Measurements from ENCODE around the gene SHROOM3.
A peak's percentile ranks its signal among the peaks of the same experiment; 100 is the strongest.

The SHROOM3 gene

DNA sequence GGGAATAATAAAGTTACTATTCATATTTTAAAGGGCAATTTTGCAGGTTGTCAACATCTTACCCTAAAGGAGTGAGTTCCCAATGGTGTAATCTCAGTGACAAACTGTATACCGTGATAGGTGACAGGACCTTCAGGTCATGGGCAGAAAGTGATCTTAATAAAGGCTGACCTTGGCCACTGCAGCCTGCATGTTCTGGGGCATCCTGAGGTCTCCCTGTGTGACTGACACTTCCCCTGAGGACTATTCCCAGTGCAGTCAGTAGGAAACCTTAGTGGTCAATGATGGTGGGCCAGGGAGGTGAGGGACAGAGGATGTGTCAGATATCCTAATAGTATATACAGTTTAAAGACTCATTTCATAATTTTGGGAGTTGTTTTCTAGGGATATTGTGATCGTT, 137.2 kb downstream of the SHROOM3 start:
- no peak for DNase-seq

DNA sequence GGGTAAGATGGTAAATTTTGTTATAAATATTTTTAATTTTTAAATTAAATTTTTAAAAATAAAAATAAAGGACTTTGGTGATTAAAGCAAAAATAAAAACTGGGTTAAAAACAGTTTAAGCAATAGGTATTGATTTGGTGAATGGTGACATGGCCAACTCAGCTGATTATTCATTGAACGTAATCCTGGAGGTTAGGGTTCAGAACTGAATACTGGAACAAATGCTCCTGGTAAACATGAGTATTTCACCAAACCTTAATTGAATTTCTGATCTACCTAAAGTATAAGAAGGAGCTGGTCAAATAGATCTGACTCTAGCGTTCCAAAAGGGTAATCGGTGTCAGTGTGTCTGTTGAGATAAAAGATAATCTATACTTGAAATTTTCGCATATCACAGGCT, 141.8 kb downstream of the SHROOM3 start:
- no peak for DNase-seq

DNA sequence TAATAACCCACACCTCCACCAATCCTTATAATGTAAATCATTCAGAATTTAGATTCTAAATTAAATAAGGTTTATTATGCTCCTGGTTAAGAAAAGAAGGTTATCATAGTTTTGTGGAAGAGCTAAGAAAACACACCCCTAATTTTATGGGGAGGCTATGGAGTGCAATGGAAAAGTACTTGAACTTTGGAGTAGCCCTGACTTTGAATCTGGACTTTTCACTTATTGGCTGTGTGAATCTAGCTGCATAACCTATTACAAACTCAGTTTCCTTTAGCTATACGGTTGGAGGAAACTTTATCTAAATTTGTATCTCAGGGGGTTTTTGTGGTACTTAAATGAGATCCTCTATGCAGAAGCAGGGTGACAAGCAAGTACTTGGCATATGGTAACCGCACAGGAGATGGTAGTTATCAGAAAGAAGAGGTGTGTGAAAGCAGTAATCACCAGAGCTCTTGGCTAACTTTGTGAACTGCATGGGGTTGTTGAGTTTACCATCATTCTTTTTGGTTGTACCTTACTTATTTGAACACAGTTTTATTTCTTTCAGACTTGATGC, 143.1 kb downstream of the SHROOM3 start:
- no peak for DNase-seq

DNA sequence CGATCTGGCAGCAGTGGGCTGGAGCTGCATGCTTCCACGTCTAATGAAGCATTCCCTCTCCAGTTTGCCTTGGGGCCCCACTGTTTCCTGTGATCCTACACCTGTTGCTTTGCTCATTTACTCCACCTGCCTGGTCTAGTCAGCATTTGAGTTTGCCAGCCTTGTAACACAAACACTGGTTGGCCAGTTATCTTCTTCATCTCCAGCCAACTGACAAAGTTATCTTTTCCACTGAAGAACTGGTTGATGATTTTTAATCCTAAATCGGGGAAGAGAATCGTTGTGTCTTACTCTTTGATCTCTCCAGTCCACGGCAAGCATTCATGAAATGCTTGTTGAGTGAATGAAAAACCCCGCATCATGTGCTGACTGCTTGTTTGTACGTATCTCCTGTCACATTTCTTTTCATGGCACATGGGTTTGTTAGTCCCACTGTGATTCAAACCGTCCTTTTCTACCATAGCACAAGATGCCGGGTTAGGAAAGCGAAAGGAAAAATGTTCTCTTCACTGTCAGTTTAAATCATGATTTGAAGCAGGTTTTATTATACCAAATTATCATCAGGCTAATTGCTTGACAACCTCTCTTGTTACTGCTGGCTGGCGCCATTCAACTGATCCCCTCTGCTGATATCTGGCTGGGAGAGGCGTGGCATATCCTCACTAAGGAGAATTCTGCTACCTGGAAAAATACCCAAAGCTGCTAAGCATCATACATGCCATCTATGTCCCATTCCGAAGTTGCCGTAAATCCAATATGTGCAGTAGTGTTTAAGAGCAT, 144.8 kb downstream of the SHROOM3 start:
- no peak for DNase-seq

DNA sequence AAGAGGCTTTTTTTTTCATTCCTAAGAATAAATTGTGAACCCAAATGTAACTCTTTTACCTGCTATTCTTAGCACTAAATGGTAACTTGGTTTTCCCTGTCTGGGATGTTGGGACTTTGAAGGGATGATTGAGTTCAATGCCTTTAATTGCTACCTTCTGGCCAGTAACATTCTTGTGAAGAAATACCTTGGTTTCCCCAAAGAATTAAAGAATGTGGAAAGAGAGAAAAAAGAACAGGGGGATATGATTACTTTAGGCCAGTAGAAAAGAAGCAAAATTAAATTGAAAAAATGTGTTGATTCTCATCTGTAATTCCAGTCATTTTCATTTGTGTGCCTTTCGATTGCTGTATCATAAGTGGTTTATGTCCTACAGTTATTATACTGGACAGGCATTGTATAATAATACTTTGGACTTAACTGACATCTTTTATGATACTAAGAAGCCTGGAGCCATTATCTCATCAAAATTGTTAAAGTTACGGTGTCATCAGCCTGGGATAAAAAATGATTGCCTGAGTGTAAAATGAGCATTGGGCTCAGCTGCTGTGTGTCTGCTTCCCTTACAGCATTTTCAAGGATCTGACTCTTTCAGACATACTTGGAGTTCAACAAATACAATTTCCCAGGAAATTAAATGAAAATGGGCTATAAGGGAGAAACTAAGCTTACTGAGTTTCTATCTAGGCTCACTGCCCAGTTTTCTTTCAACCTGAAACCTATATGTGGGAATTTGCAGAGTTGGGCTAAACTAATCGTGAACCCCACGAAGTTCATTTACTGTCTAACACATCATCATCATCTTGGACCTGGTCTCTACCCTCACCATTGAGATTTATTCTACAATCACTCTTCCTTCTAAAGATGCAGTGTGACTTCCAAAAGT, 146.3 kb downstream of the SHROOM3 start:
- DNase-seq: no peak

DNA sequence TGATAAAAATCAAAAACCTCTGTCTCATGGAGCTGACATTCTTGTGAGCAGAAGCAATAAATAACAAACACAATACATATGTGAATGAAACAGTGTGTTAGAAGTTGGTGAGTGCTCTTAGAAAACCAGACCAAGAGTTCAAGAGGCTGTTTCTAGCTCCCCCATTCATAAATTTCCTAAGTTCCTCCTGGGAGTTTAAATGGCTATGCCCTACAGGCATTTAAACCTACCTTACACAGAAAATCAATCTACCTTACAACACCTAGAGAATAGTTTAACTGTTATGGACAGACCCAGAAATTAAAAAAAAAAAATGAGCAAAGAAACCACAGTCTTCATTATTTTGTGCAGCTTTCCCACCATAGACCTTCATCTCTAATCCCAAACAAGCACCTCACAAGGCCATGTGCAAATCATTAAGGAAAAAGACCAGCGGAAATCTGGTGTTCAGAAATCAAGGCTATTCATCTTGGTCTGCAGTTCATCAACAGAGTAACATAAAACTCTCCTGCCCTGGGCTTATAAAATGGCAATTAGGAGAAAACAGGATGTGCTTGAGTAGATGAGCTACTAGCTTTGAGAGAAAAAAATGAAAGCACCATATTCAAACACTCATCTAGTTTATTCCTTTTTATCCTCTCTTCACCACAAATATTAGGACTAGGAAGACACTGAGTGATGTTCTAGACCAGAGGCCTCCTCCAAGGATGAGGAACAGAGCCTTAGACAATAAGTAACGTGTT, 147.2 kb downstream of the SHROOM3 start:
- no peak for DNase-seq

DNA sequence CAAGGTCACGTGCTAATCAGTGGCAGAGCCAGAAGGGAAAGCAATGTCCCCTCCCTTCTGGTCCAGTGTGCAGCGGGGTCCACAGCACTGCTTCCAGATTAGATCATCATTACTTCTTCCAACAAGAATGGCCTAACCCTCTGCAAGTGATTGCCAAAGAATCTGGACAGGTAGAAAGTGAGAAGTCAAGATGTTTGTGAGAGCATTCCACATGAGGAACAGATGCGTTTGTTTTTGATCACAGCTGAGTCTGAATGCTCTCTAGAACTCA, 147.7 kb downstream of the SHROOM3 start:
- no peak for DNase-seq

DNA sequence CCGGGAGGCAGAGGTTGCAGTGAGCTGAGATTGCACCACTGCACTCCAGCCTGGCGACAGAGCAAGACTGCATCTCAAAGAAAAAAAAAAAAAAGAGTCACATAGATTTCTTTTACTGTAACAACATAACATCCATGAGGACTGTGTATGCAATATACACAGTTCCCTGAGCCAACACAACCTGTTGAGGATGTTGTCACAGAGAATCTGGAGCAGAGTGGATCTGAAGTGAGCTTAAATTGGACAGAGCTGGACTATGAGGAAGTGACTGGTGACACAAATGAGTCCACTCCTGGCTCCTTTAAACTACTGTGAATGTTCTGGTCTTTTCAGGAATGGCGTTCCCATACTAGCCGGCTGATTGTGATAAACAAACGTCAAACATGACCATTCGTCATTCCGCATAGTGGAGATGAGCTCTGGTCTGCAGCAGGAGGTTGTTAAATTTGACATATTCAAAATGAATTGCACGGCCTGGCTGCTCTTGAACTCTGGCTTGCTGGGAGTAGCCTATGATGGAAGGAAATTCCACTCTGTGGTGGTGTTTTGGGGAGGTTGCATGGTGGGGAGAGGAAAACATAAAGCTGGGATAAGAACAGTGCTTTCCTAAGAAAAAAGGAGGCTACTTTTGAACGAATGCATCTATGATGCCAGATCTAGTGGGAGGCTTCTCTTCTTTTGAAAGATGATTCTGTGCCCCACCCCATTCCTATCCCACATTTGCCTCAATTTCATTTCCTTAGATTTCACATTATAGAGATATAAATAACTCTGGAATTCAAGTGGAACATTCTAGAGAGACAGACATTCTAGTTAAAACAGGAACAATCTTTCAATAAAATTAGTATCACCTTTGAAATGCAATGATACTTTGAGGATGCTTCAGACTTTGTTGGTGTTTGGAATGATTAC, 149.5 kb downstream of the SHROOM3 start:
- no peak for DNase-seq

DNA sequence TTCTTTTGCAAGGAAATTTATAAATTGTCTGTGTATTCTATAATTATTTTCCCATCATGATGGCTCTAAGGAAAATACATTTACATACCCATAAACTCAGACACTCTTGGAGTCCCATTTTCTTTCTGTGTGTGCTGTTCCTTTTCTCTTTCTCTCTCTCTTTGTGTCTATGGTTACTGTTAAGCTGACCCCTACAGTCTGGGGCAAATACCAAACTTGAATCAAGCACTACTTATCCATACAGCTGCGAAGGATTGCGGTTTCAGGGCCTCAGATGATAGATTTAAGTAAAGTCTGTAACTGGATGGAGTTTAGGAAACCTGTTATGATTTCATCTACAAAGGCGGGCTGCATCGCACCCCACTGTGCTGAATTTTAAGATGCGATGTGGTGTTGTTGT, 150.2 kb downstream of the SHROOM3 start:
- no peak for DNase-seq

DNA sequence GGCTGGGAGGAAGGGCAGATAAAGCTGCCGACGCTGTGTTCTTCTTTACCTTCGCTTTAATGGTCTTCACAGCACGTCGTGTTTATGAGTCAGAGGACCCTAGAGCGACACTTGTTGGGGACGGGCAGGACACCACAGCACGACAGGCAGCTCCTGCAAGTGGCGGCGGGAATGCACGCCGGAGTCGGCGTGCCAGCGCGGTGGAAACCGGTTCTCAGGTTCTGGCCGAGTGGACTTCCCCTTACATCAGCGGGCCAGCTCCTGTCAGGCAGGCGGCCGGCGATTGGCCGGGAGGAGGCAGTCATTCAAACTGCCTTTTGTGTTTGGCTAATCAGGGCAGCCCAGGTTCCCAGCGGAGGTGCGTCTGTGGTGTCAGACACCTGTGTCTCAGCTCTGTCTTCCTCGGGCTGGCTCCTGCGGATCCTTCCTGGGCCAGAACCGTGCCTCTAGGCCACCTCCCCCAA, 150.9 kb downstream of the SHROOM3 start:
- peak; percentile 4 for DNase-seq

DNA sequence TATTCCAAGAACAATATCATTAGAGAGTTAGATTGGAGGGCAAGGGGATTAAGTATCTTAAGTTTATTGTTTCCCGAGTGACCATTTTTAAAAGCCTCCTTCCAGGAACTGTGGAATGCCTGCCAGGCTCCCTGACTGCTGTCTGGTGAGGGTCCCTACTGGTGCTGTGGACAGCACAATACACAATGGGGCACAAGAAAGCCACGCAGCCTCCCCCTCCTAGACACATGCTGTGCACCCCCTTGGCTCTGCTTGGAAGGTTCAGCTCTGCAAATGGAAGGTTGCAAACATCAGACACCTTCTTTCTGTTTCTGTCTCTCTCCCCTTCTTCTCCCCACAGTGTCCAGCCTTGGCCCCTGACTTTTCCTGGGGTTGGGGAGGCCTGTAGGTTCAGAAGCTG, 153.2 kb downstream of the SHROOM3 start:
- DNase-seq: no peak

DNA sequence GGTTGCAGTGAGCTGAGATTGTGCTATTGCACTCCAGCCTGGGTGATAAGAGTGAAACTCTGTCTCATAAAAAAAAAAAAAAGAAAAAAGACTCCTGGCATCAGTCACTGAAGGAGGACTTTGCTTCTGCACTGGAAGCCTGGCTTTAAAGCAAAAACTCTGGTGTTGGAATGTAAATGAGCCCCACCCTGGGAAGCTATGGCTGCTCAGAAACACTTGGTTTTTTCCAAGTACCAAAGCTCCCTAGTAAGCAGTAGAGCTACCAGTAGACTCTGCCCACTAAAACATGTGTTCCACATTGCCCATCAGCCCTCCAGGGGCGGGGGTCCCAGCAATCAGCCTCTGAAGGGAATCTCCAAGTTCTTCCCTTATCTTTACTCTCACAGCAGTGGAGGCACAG, 154.4 kb downstream of the SHROOM3 start:
- DNase-seq: no peak

DNA sequence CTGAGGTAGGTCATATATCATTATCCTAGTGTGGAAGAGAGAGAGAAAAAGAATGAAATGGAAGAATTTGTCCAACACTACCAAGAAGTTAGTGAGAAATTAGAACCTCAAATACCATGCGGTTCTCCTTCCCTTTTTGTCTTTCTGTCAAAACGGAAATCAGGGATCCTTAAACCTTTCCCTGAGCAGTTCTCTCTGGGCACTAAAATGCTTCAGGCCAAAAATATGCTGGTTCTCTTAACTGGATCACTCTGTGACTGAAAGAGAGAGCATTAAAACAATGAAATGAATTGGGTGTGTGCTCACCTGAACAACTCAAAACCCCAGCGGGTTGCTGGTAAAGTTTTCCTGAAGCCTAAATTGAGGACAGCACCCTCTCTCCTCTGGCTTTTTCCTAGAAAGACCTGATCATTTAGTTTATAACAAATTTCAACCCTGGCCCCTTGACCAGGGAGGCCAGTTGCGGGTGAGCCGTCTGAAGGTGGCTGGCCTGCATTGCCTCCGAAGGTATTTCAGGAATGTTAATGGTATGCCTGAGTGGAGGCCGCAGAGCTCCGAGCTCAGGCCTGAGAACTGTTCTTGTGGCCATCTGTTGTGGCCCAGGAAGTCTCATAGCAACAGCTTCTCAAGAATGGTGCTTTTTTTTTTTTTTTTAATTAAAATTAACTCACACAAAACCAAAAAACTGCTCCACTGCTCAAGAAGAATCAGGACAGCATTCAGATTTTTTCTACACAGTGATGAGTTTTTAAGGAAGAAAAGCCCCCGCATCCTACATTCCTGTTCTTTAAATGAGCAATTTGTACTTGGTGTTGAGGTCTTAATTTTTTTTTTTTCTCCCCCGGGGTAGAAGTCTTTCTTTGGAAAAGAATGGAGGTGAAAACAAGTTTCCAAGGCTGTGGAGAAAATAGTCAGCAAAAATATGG, 155.1 kb downstream of the SHROOM3 start:
- DNase-seq: no peak

DNA sequence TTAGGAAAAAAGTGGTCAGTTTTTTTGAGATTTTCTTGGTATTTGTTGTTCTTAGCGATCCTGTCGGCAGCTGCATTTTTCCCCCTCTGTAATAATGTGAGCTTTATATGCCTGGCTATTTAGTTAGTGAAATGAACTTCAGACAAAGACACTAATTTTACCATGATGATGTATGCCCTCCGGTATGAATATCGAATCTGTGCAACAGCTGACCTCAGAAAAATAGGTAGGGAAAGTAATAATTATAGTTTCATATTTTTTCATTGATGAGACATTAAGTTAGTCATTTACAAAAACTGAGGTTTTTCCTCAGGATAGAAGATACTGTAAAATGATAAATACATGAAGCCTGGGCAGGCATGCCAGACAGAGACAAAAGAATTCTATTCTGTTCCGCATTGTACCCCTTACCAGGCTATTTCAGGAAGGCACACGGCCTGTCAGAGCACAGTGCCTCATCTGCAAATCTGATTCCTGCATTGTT, 155.8 kb downstream of the SHROOM3 start:
- DNase-seq: no peak

DNA sequence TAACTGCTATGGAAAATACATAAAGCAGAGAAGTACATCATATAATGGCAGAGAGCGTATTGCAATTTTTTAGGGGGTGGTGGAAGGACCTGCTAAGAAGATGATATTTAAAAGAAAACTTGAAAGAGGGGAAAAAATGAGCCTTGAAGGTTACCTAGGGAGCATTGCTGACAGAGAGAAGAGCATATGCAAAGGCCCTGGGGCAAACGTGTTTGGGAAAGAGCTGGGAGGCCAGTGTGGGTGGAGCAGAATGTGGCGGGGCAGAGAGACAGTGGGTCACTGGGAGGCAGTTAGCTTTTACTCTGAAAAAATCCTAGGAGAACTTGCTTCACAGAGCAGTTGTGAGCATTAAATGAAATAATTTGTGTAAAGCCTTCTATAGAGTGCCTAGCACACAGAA, 157.0 kb downstream of the SHROOM3 start:
- DNase-seq: no peak

DNA sequence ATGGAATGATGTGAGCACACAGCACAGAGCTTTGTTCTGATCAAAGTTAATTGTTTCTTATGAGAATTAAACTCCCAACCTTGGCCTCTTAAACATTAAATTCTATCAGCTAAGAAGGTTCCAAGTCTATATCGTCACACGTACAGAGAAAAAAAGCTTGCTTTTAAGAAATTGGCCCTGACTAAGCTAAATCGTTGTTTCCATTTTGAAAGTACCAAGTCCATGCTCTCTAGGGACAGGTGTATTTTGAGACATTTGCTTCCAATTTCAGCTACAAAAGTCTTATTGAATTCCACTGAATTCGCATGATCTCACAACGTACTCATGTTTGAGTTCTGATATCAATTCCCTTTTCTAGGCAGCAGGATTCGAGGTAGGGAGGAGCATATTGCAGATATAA, 157.4 kb downstream of the SHROOM3 start:
- no peak for DNase-seq

DNA sequence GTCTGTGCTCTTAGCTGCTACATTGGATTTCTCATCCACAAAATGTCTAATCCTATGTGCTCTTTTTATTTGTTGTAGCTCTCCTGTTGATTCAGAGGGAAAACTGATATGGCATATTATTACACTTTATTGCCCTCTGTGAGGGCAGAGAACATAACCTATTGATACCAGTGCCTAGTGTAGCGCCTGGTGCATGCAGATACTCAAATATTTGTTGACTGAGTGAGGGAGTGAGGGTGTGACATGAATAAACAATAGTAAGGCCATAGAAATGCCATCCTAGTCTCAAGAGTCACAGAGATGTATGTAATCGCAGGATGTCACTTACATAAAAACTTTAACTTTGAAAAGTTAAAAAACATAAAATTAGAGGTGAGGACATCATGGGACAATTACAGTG, 159.1 kb downstream of the SHROOM3 start:
- DNase-seq: no peak

DNA sequence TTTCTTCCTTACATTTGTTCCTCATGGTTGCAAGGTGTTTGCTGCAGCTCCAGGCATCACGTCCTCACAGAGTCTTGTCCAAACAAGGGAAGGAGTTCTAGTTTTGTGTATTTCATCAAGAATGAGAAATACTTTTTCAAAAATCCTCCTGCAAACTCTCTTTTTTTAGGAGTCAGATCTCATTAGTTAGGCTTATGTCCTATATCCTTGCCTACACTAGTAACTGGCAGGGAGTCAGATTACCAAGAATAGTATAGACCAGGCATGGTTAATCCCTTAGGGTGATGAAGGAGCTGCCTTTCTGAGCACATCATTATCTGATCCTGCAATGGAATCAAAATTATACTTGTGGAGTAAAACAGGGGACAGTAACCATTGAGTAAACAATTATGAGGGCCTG, 160.4 kb downstream of the SHROOM3 start:
- no peak for DNase-seq

DNA sequence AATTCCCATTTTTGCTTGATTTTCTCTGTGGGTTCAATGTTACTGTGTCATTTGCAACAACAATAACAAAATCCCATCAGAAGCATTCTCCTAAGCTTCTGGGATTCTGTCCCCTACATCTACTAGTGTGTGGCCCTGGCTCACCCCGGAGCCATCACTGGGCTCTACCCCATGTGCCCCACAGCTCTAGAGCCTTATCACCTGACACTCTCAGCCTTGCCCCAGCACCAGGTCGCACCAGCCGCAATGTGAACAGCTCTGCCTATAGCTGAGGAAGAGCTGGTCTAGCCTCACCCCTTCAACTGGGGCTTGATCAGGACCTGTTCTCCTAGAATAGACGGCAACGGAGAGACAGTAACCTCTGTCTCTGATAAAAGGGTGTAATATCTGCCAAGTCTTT, 161.7 kb downstream of the SHROOM3 start:
- no peak for DNase-seq

DNA sequence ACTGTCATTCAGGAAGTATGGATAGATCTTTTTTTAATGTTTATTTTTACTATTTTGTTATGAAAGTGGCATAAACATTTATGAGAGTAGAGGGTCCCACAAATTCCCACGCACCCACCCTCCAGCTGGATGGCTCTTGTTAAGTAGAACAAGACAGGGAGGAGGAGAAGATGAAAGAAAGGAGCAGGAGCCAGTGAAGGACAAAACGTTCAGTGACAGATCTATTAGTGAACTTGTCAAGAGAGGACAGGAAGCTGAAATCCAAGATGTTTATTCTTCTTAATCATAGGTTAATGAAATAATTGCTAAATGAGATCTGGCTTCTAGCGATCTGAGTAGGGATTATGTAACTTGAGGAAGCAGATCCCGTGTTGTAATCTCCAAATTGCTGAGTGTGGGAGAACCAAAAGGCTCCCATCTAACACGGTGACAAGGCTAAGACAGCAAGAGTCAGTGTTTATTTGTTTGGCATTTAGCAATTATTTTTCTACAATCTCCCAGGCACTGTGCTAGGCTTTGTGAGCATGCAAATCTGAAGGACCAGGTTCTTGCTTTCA, 162.5 kb downstream of the SHROOM3 start:
- no peak for DNase-seq

DNA sequence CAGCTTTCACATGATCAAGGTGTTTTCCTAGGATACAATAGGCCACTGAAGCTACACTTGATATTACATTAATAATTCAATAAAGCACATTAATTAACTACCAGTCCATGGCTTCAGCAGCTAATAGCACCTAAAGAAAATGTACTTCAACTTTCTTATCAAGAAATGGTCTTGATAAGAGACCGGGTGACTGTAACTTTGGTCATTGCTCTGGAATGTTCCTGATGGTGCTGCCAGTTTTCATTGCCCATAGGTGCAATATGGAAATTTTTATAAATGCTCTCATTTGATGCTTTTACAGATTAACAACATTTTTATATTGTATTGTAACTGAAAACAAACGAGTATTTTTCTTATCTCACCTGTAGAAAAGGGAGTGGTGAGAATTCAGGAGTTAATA, 165.4 kb downstream of the SHROOM3 start:
- DNase-seq: no peak
